Left ventricle myocardium superior (tissue), 1 donor: Measurements from ENCODE around the gene SORCS2. TPM values are rescaled to one million over a fixed set of nuclear protein-coding genes. Genes with fewer than 3 reads are reported as not detected.

ENCODE experiments used
- ATAC-seq: fragments of 200-7000 bp; cut with Tn5 transposase; one replicate; pipeline ENCODE4 v1.9.1; 2020; ENCODE audit warnings: mild to moderate bottlenecking, moderate library complexity
- DNase-seq: peaks from one replicate; pipeline ENCODE4 v3.0.0-alpha.2; 2020
- intact Hi-C: fragments of 100-400 bp; cut with micrococcal nuclease; formaldehyde crosslinking; loops from one replicate; pipeline ENCODE4 v1.11.0; 2022
- total RNA-seq: library from RNA; stranded (reverse); fragmentation: NEBNext Ultra II Directional; extraction: Animal tissue kit (Norgen Biotek cat#: 25700); gene quantifications from one replicate; pipeline ENCODE4 v1.2.1, GENCODE V29; 2021
- donor health status: DM: no; HTN: yes; CAD: no; lungs with severe emphysema.

Gene SORCS2
- total RNA-seq, 1 donor from 2014 or later = 1.5 TPM

GRCh38 chr4:7542781-7543180, 350.4 kb downstream of the SORCS2 start:
- ATAC-seq (no peak), DNase-seq (no peak)
- intact Hi-C loops = no loop called here

- intact Hi-C loops = no loop called here
- ATAC-seq = no peak
- DNase-seq = no peak
Measured at GRCh38 chr4:7546152-7546808, 353.9 kb downstream of the SORCS2 start.

GRCh38 chr4:7546809-7547367, 354.6 kb downstream of the SORCS2 start:
- intact Hi-C loops = no loop called here
- no peak for DNase-seq
- no peak for ATAC-seq

DNA sequence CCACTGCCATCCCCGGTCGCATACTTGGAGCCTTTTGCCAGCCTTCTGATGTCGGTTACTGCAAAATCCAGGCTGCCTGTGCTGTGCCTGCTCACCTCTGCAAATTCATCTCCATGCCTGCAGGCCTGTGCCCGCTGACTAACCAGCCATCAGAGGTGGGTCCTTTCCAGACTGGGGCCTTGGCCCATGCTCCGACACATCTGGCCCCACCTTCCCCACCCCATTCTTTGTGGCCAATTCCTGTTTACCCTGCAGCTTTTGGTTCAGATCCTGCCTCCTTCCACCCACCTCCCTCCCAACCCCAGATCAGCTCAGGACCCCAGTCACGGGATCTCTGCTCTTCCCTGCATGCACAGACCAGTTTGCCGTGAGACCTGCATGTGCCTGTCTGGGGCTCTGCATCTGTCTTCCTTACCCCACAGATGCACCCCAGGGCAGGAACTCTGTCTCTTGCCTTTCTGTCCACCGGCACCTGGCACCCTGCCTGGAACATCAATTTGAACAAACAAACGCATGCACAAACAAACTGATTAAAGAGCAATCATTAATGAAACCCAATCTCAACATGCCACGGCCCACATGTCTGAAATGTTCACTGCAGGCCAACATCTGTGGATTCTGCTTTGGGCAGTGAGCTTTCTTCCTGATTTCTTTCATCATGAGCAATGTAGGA, 355.2 kb downstream of the SORCS2 start:
- ATAC-seq = no peak
- DNase-seq = no peak
- intact Hi-C loops = no loop called here

- intact Hi-C loops = no loop called here
- DNase-seq = no peak
- no peak for ATAC-seq
Measured at GRCh38 chr4:7549866-7550265, 357.5 kb downstream of the SORCS2 start.

GRCh38 chr4:7552466-7552865, 360.1 kb downstream of the SORCS2 start:
- ATAC-seq (no peak), DNase-seq (no peak)
- intact Hi-C loops = no loop called here

GRCh38 chr4:7553280-7553679, 360.9 kb downstream of the SORCS2 start:
- ATAC-seq (no peak), DNase-seq (no peak)
- intact Hi-C loops = no loop called here

DNA sequence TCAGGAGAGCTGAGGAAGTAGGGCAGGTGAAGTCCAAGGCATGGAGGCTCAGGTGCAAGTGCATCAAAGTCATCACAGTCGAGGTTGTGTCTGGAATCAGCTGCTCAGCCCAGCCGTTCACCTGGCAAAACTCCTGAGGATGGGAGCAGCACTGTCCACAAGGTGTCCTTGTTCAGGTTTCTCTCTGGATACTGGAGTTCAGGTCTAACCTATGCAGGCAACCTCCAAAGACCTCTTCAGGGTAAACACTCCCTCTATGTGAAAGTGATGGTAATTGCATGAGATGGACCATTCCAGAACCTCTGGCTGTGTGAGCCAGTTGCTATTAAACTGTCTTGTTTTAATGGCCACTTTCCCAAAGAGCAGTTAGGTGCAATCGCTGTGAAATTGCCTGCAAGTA, 362.6 kb downstream of the SORCS2 start:
- ATAC-seq (no peak), DNase-seq (no peak)
- intact Hi-C loops = no loop called here

- intact Hi-C loops = no loop called here
- no peak for DNase-seq
- ATAC-seq = no peak
Measured at GRCh38 chr4:7556558-7556957, 364.2 kb downstream of the SORCS2 start.

- intact Hi-C loops = no loop called here
- DNase-seq (no peak), ATAC-seq (no peak)
Measured at GRCh38 chr4:7557456-7557855, 365.1 kb downstream of the SORCS2 start.

GRCh38 chr4:7558436-7558835, 366.1 kb downstream of the SORCS2 start:
- no peak for DNase-seq
- no peak for ATAC-seq
- intact Hi-C loops = no loop called here

GRCh38 chr4:7559316-7559715, 367.0 kb downstream of the SORCS2 start:
- ATAC-seq (no peak), DNase-seq (no peak)
- intact Hi-C loops = no loop called here

DNA sequence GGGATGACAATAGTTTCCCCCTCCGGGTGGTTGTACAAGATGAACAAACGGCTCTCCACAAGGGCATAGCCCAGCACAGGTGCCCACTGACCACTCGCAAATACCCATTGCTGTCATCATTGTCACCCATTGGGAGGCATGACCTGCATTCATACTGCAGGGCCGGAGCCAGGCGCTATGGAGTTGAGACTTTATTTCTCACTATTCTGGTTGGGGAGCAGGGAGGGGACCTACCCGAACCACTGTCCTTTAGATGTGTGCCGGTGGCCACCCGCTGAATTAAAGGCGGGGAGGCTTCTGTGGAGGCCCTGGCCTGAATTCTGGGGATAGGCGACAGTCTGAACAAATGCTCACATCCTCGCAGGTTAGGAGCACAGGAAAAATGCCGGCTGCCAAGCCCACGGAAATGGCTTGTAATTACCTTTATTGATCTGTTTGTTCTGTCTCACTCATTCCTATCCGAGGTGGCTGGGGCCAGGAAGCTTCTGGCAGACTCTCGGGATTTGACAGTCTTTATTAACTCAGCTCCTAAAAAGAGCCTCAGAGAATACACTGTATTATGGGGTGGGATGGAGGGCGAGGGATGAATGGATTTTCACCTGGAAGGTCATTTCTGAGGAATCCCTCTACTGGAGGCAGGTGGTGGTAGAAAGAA, 367.5 kb downstream of the SORCS2 start:
- ATAC-seq = no peak
- no peak for DNase-seq
- intact Hi-C loops = no loop called here

DNA sequence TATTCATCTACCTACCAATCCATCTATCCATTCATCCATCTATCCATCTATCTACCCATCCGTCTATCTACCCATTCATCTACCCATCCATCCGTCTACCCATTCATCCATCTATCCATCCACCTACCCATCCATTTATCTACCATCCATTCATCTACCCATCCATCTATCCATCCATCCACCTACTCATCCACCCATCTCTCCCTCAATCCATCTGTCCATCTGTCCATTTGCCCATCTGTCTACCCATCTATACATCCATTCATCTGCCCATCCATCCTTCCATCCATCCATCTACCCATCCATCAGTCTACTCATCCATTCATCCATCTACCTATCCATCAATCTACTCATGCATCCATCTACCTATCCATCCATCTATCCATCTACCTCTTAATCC, 369.2 kb downstream of the SORCS2 start:
- DNase-seq (no peak), ATAC-seq (no peak)
- intact Hi-C loops = no loop called here

DNA sequence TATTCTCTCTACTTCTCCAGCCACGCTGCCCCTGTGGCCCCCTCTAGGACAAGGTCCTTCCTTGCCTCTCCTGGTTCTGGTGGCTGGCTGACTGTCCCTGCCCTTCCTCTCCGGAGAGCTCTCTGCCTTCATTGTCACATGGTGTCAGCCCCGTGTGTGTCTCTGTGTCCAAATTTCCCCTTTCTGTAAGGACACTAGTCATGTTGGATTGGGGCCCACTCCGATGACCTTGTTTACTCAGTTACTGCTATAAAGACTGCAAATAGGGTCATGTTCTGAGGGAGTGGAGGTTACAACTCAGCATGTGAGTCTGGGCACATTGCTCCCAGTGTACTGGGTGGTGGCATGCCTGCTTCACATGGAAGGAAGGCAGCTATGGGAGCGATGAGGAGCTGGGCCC, 371.9 kb downstream of the SORCS2 start:
- DNase-seq (no peak), ATAC-seq (peak; percentile 83)
- intact Hi-C loops = no loop called here

- DNase-seq (no peak), ATAC-seq (no peak)
- intact Hi-C loops = no loop called here
Measured at GRCh38 chr4:7565483-7565882, 373.1 kb downstream of the SORCS2 start.

DNA sequence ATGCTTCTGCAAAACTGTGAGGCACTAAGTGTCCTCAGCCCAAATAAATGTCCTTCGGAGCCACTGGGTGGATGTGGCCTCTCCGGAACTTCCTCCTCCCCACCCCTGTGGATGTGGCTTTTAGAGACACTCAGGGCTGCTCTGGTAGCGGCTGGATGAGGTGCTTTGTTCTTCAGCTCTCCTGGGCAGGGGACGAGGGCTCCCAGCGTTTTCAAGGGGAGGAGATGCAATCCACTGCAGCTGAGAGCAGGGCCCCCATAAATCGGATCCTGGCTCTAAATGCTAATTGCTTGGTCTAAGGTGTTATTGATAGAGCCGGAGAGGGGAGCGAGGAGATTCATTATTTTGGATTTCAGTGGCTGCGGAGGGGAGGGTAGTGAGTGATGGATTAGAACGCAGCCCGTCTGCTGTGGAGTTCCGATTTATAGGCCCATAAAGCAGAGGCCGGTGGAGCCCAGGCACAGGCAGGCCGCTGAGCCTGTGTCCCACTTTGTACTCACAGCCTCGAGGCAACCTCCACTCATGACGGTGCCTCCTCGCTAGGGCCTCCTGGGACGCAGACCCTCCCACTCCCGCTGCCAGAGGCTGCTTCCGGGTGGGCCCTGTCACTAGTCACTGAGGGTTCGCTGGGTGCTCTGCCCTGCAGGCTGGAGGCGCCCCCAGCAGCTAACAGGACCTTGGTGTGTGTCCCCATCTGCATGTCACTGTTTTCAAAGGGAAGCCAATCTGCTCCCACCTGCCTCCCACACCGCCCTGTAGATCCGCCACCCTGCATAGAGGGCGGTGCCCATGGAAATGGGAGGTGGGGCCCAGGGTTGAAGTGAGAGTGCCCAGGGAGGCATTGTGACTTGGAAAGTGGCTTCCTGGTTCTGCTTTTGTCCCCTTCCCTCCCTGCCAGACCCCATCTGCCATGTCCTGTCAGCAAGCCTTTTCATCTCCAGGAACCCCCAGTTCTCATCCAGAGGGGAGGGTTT, 377.8 kb downstream of the SORCS2 start:
- ATAC-seq = no peak
- intact Hi-C loops = no loop called here
- no peak for DNase-seq

DNA sequence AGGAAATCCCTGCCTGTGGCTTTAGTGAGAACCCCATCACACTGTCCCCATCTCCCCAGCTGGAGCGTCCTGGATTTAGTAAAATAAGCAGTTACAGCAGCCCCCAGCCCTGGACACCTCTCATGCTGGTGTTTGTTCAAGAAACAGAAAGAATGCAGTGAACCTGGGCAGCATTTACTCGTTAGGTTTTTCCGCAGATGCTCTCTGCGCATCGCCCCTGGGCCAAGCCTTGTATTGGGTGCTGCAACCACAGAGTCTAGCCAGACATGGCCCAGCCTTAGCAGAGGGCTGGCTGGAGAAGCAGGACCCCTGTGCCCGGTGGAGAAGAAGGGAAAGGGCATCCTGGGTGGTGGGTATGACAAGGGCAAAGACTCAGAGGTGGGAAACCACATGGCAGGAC, 378.7 kb downstream of the SORCS2 start:
- intact Hi-C loops = no loop called here
- no peak for ATAC-seq
- DNase-seq = no peak

DNA sequence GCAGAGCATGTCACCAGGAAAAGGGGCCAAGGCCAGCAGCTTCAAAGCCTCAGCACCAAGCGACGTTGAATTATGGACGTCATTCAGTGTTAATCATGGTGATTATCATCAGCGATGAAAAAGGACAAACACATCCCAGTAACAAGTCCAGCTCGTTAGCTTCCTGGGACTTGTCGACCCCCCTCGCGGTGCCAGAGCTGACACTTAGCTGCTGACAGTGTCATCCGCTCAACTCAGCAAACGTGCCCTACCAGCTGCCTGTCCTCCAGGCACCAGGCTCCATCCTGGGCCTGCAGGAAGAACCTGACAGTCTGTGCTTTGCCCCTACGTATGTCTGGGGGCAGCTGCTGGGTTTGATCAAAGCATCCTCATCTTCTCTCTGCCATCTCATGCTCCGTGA, 379.4 kb downstream of the SORCS2 start:
- no peak for DNase-seq
- intact Hi-C loops = no loop called here
- ATAC-seq = no peak
